ENCODE measurements around the gene FECH.
"Not testable (repeated sequence)": the region's sequence is repeated elsewhere in the genome, so short reads cannot be mapped to it uniquely, and the experiment has no call there.

The FECH gene

DNA sequence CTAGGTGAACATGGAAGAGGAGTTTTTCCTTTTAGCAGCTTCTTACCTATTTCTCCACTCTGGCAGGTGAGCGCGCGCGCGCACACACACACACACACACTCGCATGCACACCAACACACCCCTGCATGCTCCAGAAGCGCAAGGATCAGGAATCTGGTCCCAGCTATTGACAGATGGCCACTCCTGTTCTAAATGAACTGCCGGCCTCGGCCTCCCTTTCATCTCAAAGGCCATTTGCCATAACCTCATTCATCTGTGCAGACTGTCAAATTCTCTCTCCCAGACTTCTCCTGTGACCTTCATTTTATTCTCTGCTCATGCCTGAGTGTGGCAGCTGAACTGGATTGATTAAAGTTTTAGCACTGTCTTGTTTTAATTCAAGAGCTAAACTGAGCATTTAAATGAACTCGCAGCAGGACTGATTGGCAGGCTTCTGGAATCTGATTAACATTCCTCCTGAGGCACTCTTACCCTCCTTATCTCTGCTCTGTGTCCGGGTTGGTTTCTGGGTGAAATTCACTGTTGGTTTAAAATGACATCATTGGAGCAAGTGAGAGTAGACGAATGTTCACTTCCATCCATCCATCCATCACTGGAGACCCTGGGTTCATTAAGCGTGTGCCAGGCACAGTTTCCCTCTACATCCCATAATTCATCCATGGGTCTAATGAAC is 58.8 kb downstream of the FECH start:
- DNase-seq = no peak

DNA sequence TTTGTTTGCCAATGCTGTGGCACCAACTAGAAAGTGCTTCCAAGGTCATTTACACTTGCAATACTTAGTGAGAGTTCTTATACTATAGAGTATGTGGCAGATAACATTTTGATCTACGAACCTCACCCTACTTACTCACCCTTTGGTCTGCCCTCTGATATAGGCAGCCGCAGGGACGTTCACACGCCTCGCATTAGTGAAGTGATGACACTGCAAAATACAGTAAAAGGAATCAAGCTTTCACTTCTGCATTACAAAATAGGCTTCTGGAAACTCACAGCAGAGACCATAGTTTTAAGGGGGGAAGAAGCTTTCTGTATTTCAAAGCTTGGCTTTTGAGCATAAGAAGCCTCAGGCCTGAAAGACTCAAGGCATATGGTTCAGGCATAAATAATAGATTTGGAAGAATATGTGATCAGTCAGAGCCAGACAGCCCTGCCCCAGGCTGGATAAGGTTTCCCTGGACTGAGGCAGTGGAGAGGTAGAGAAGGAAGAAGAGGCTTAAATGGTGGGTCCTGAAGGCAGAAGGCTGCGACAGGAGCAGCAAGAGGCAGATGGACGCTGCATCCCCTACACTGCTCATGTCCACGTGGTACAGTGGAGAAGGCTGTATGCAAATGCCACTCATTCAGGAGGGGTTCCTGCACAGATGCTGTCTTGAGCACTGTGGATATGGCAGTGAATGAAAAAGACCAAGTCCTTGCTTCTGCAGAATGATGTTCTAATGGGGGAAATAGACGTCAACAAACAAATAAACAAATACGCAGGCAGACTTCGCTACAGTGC is 63.1 kb downstream of the FECH start:
- peak in 1 of 2 donors; percentile 45 for DNase-seq

DNA sequence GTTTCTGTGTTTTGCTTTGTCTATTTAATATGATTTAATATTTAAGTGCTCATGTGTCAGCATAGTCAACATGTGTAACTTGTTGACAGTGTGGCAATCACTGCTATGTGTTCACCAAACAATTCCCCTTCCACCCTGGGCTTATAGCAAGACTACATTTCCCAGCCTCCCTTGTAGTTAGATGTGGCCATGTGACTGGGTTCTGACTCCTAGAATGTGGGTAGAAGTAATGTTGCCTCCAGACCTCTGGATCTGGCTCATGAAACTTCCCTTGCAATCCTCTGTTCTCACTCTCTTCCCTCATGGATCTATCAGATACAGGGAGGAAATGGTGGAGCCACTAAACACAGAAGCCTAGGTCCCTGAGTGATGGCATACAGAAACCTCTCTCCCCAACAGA is 64.2 kb downstream of the FECH start:
- not testable (repeated sequence) for DNase-seq

DNA sequence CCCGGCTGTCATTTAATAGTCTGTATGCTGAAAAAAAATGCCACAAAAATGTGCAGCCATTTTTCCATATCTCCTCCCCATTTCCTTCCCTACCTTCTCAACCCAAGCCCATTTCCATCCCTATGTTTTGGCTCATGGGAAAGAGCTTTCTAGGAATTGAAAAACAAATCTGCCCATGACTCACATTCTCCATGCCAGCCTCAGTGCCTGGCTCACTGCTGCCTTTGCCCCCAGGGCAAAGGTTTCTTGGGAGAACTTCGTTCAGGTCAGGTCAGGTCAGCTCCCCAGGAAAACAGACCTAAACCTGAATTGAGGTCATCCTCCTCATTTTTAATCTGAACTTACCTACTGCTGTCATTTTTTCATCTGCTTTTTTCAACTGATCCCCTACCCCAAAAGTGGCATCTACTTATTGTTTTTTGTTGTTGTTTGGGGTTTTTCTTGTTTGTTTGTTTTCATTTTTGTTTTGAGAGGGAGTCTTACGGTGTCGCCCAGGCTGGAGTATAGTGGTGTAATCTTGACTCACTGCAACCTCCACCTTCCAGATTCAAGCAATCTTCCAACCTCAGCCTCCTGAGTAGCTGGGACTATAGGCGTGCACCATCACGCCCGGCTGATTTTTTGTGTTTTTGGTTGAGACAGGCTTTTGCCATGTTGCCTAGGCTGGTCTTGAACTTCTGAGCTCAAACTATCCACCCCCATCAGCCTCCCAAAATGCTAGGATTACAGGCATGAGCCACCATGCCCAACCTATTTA is 66.7 kb downstream of the FECH start:
- DNase-seq = no peak

DNA sequence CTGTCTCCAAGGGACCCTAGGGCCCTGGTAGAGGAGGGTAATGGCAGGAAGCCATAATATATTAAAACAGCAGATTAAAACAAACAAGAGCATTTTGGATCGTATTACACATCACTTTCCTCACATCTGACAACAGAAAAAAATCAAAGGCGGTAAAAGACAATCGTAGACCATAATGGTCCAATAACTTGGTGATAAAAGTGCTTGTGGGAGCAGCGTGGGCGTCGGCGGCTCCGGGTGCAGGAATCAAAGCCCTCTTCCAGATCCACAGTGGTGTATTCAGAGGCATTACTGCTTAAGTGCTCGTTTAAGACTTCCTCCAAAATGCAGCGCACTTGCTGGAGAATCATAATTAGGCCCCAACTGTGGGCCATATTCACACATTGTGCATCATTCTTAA is 68.0 kb downstream of the FECH start:
- DNase-seq = no peak

DNA sequence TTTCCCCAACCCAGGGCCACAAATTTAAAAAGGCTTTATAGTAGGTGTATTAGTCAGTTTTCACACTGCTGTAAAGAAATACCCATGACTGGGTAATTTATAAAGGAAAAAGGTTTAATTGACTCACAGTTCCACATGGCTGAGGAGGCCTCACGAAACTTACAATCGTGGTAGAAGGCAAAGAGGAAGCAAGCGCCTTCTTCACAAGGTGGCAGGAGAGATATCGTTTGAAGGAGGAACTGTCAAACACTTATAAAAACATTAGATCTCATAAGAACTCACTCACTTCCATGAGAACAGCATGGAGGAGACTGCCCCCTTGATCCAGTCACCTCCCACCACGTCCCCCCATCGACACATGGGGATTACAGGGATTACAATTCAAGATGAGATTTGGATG is 70.4 kb downstream of the FECH start:
- no peak for DNase-seq

DNA sequence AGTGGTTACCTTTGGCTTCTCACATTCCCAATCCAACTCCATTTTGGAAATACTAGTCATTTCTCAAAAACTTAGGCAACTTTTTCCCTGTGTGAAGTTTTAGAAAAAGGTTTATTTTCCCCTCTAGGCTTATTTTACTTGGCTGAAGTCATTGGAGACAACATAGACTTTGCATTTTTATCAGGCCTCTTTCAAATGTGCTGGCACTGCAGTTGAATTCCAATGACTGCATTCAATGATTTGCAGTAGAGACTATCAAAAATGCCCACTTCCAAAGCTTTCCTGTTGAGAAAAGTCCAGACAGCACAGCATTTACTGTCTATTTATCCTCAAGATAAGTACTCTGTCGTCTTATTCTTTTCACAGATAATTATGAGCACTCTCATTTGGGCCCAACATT is 81.3 kb downstream of the FECH start:
- DNase-seq = no peak

DNA sequence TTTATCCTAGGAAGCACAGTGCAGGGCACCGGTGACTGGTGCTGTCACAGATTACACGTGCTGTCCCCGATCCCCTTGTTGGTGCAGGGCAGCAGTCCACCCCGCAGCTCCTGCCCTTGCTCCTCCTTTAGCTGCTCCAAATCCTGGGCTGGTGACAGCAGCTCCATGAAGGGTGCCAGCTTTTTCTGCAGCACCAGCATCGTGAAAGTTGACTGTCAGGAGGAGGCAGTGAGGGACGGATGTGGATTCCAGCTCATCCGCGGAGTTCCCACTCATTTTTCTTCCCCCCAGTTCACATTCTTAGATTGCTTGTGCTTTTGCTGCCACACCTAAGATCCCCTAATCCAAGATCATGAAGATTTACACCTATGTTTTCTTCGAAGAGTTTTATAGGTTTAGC is 83.9 kb downstream of the FECH start:
- DNase-seq = no peak

DNA sequence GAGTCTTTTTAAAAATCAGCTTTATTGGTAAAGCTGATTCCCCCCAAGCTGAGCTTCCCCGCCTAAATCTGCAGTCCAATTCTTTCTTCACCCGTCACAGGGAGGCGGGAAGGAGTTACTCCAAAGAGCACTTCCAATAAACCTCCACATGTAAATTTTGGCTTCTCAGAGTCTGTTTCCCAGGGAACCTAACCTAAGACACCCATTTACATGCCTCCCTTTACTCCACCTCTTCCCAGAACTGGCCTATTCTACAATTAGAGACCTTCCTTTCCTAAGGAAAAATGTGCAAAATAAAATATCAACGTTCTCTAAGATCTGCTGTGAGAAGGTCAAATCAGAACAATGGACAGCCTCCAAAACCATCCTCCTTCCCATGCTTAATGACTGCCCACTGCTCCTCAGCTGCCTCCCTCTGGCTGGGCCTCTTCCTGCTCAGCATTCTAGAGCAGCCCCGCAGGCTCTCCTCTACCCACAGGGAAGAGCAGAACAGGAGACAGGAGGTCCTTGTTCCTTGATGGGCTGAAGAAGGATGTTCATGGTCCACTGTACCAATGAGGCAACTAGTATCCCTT is 87.7 kb downstream of the FECH start:
- no peak for DNase-seq
